Trophoblast cell (in vitro differentiated cells and primary cell): Measurements from ENCODE around the gene DLL4.

Source experiments
- DNase-seq, 2 donors: peaks; one replicate each; pipeline ENCODE4 v3.0.0-alpha.2; 2016
- H2AFZ ChIP-seq: 2 replicates; pipeline ENCODE4 v1.6.1; 2013; ENCODE audit warnings: low read length, moderate library complexity, mild to moderate bottlenecking; ENCODE audit not compliant: insufficient read depth, poor library complexity
- H2AK5ac ChIP-seq: 2 replicates; pipeline ENCODE4 v1.6.1; 2013; ENCODE audit warnings: mild to moderate bottlenecking, low read length
- H2BK120ac ChIP-seq: 2 replicates; pipeline ENCODE4 v1.6.1; 2013; ENCODE audit warnings: low read length, mild to moderate bottlenecking, moderate library complexity; ENCODE audit not compliant: insufficient read depth, poor library complexity
- H2BK12ac ChIP-seq: 2 replicates; pipeline ENCODE4 v1.6.1; 2013; ENCODE audit warnings: mild to moderate bottlenecking, low read length, moderate library complexity
- H2BK5ac ChIP-seq: 2 replicates; pipeline ENCODE4 v1.6.1; 2013; ENCODE audit warnings: low read length, low read depth, moderate library complexity, mild to moderate bottlenecking; ENCODE audit not compliant: poor library complexity
- H3K14ac ChIP-seq: 2 replicates; pipeline ENCODE4 v1.6.1; 2013; ENCODE audit warnings: mild to moderate bottlenecking, low read length
- H3K18ac ChIP-seq: 2 replicates; pipeline ENCODE4 v1.6.1; 2013; ENCODE audit warnings: mild to moderate bottlenecking, low read length
- H3K23ac ChIP-seq: 2 replicates; pipeline ENCODE4 v1.6.1; 2013; ENCODE audit warnings: low read length
- H3K27ac ChIP-seq: 2 replicates; pipeline ENCODE4 v1.5.1; 2013; ENCODE audit warnings: low read depth, mild to moderate bottlenecking, inconsistent platforms, low read length, moderate library complexity
- H3K27me3 ChIP-seq: 2 replicates; pipeline ENCODE4 v1.6.1; 2013; ENCODE audit warnings: inconsistent platforms, mild to moderate bottlenecking, low read length, moderate library complexity; ENCODE audit not compliant: insufficient read depth
- H3K36me3 ChIP-seq, 2 experiments: 1 replicate in 1 of 2; 2 replicates in 1 of 2; pipeline ENCODE4 v1.6.1; 2013; ENCODE audit warnings: low read length in 2 of 2, mild to moderate bottlenecking in 2 of 2, moderate library complexity in 1 of 2; ENCODE audit not compliant: insufficient read depth in 2 of 2, control insufficient read depth in 1 of 2
- H3K4ac ChIP-seq: 2 replicates; pipeline ENCODE4 v1.6.1; 2013; ENCODE audit warnings: low read depth, mild to moderate bottlenecking, low read length, moderate library complexity
- H3K4me1 ChIP-seq, 2 experiments: 1 replicate in 1 of 2; 2 replicates in 1 of 2; pipeline ENCODE4 v1.6.1; 2013; ENCODE audit warnings: low read length in 2 of 2, mild to moderate bottlenecking in 2 of 2, moderate library complexity in 1 of 2; ENCODE audit not compliant: insufficient read depth in 2 of 2, control insufficient read depth in 1 of 2
- H3K4me2 ChIP-seq: 2 replicates; pipeline ENCODE4 v1.6.1; 2013; ENCODE audit warnings: inconsistent platforms, mild to moderate bottlenecking, low read length, moderate library complexity
- H3K4me3 ChIP-seq: 2 replicates; pipeline ENCODE4 v1.5.1; 2013; ENCODE audit warnings: mild to moderate bottlenecking, low read depth, low read length, inconsistent platforms
- H3K79me1 ChIP-seq: one replicate; pipeline ENCODE4 v1.6.1; 2013; ENCODE audit warnings: low read length
- H3K79me2 ChIP-seq: 2 replicates; pipeline ENCODE4 v1.6.1; 2013; ENCODE audit warnings: low read length, mild to moderate bottlenecking; ENCODE audit not compliant: control insufficient read depth, insufficient read depth, poor library complexity
- H3K9ac ChIP-seq: 2 replicates; pipeline ENCODE4 v1.6.1; 2013; ENCODE audit warnings: mild to moderate bottlenecking, low read length
- H3K9me3 ChIP-seq: 2 replicates; pipeline ENCODE4 v1.6.1; 2013; ENCODE audit warnings: low read depth, mild to moderate bottlenecking, control low read depth, inconsistent platforms, low read length; ENCODE audit not compliant: insufficient read depth
- H4K12ac ChIP-seq: 2 replicates; pipeline ENCODE4 v1.6.1; 2013; ENCODE audit warnings: low read depth, mild to moderate bottlenecking, low read length, moderate library complexity
- H4K8ac ChIP-seq: 2 replicates; pipeline ENCODE4 v1.6.1; 2013; ENCODE audit warnings: low read depth, mild to moderate bottlenecking, low read length, moderate library complexity
- H4K91ac ChIP-seq: one replicate; pipeline ENCODE4 v1.6.1; 2013; ENCODE audit warnings: low read depth, mild to moderate bottlenecking, low read length, moderate library complexity
- WGBS: extraction: QIAGEN DNeasy Blood & Tissue Kit; methylation state at CpG from one replicate; pipeline ENCODE4 v1.1.7; 2013; ENCODE audit warnings: missing lambda C conversion rate; ENCODE audit not compliant: insufficient read length, insufficient coverage; ENCODE audit errors: extremely low coverage; 5-methylcytosine and 5-hydroxymethylcytosine counted together

Gene DLL4

GRCh38 chr15:40957581-40958051 is 28.5 kb downstream of the DLL4 start:
- Histone ChIP-seq H4K12ac (no peak overlapping the region), H3K27me3 (no peaks in the 10 kb centered on the region), H3K4me2 (no peak overlapping the region), H2BK12ac (no peak overlapping the region), H3K9me3 (no peaks in the 10 kb centered on the region), H3K18ac (no peak overlapping the region), H3K36me3 (no peaks in the 10 kb centered on the region), H2BK120ac (no peak overlapping the region), H3K79me2 (peaks cover 6% of the 10 kb centered on the region), H4K91ac (no peak overlapping the region), H4K8ac (no peak overlapping the region), H3K4me1 (peaks cover under 1 to 7% of the 10 kb centered on the region in 2 experiments), H3K27ac (no peak overlapping the region), H3K9ac (no peak overlapping the region), H3K4me3 (no peak overlapping the region), H3K14ac (no peak overlapping the region), H2AFZ (no peak overlapping the region), H3K23ac (no peak overlapping the region), H2BK5ac (no peak overlapping the region), H2AK5ac (no peak overlapping the region), H3K4ac (no peak overlapping the region), H3K79me1 (peaks cover 7% of the 10 kb centered on the region)
- WGBS = no CpG with 5 or more reads among the region's 9 CpGs
- no peak for DNase-seq

DNA sequence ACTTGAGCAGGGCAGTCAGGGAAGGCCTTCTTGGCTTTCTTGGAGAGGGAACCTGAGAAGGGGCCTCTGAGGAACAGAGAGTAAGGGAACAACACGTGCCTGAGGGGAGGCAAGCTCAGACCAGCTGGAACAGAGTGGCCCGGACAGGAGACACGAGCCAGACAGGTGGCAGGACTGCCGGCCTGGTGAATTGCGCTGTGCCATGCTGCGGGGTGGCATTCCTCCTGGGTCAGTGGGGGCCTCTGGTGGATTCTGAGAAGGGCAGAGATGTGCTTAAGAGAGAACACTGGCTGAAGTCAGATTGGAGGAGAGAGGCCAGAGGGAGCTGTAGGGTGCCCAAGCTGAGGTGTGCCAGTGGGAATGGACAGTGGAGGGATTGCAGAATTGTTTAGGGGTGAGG is 29.0 kb downstream of the DLL4 start:
- H2AK5ac ChIP-seq = no peak overlapping the region
- no peak overlapping the region for H3K18ac ChIP-seq
- DNase-seq = no peak
- no peak overlapping the region for H2BK12ac ChIP-seq
- peaks cover 2% of the 10 kb centered on the region for H3K9me3 ChIP-seq
- no peaks in the 10 kb centered on the region for H3K36me3 ChIP-seq
- no peak overlapping the region for H3K27ac ChIP-seq
- H4K91ac ChIP-seq = no peak overlapping the region
- H3K4me3 ChIP-seq = no peak overlapping the region
- H3K23ac ChIP-seq = no peak overlapping the region
- H3K14ac ChIP-seq = no peak overlapping the region
- no peak overlapping the region for H3K4me2 ChIP-seq
- no peak overlapping the region for H4K8ac ChIP-seq
- H2AFZ ChIP-seq = no peak overlapping the region
- no CpG with 5 or more reads among the region's 6 CpGs for WGBS
- peaks cover 3% of the 10 kb centered on the region for H3K79me1 ChIP-seq
- H3K4me1 ChIP-seq = peaks cover 0 to 5% of the 10 kb centered on the region in 2 experiments
- H4K12ac ChIP-seq = no peak overlapping the region
- no peak overlapping the region for H2BK5ac ChIP-seq
- H3K9ac ChIP-seq = no peak overlapping the region
- no peaks in the 10 kb centered on the region for H3K27me3 ChIP-seq
- no peak overlapping the region for H3K4ac ChIP-seq
- H2BK120ac ChIP-seq = no peak overlapping the region
- peaks cover 3% of the 10 kb centered on the region for H3K79me2 ChIP-seq

GRCh38 chr15:40958723-40959122 is 29.6 kb downstream of the DLL4 start:
- Histone ChIP-seq H3K4me1 (peaks cover 0 to 1% of the 10 kb centered on the region in 2 experiments), H3K14ac (no peak overlapping the region), H3K4ac (no peak overlapping the region), H2AK5ac (no peak overlapping the region), H2BK120ac (no peak overlapping the region), H2AFZ (no peak overlapping the region), H2BK5ac (no peak overlapping the region), H4K12ac (no peak overlapping the region), H4K8ac (no peak overlapping the region), H3K23ac (no peak overlapping the region), H3K79me1 (no peaks in the 10 kb centered on the region), H3K4me2 (no peak overlapping the region), H3K79me2 (no peaks in the 10 kb centered on the region), H2BK12ac (no peak overlapping the region), H3K9ac (no peak overlapping the region), H3K18ac (no peak overlapping the region), H3K9me3 (peaks cover 2% of the 10 kb centered on the region), H4K91ac (no peak overlapping the region), H3K27ac (no peak overlapping the region), H3K4me3 (no peak overlapping the region), H3K36me3 (no peaks in the 10 kb centered on the region), H3K27me3 (no peaks in the 10 kb centered on the region)
- no CpG with 5 or more reads among the region's 8 CpGs for WGBS
- DNase-seq = no peak

GRCh38 chr15:40959331-40960141 is 30.4 kb downstream of the DLL4 start:
- Histone ChIP-seq H4K12ac (no peak overlapping the region), H3K4me1 (no peaks in the 10 kb centered on the region), H3K79me1 (no peaks in the 10 kb centered on the region), H3K27me3 (no peaks in the 10 kb centered on the region), H2BK120ac (no peak overlapping the region), H3K14ac (no peak overlapping the region), H3K36me3 (no peaks in the 10 kb centered on the region), H3K9me3 (peaks cover 2% of the 10 kb centered on the region), H2BK5ac (no peak overlapping the region), H3K9ac (no peak overlapping the region), H3K4me3 (no peak overlapping the region), H2BK12ac (no peak overlapping the region), H3K4me2 (no peak overlapping the region), H2AFZ (no peak overlapping the region), H3K18ac (no peak overlapping the region), H3K4ac (no peak overlapping the region), H3K27ac (no peak overlapping the region), H4K8ac (no peak overlapping the region), H3K23ac (no peak overlapping the region), H2AK5ac (no peak overlapping the region), H4K91ac (no peak overlapping the region), H3K79me2 (no peaks in the 10 kb centered on the region)
- no CpG with 5 or more reads among the region's 22 CpGs for WGBS
- DNase-seq = no peak
